DND-41 (cell line): Measurements from ENCODE around the gene BAZ2A.

Source experiments
- ATAC-seq: fragments of 200-7000 bp; cut with Tn5 transposase; 3 replicates; pipeline ENCODE4 v1.9.1; 2021; ENCODE audit warnings: low read depth; ENCODE audit not compliant: insufficient read depth
- DNase-seq: peaks from one replicate; pipeline ENCODE4 v3.0.0-alpha.2; 2020
- H2AFZ ChIP-seq: 2 replicates; pipeline ENCODE4 v1.6.0; 2012; ENCODE audit warnings: low read depth, low read length
- H3K27ac ChIP-seq: 2 replicates; pipeline ENCODE4 v1.5.1; 2012; ENCODE audit warnings: low read length, inconsistent platforms
- H3K27me3 ChIP-seq: fragments of 200-600 bp; sonication (generic); 2 replicates; pipeline ENCODE4 v1.6.0; 2012; ENCODE audit warnings: low read length, mild to moderate bottlenecking, inconsistent platforms; ENCODE audit not compliant: insufficient read depth, poor library complexity
- H3K36me3 ChIP-seq: 2 replicates; pipeline ENCODE4 v1.5.1; 2012; ENCODE audit warnings: low read length, inconsistent platforms; ENCODE audit not compliant: insufficient read depth
- H3K4me1 ChIP-seq: 2 replicates; pipeline ENCODE4 v1.5.1; 2012; ENCODE audit warnings: mild to moderate bottlenecking, low read length; ENCODE audit not compliant: insufficient read depth
- H3K4me2 ChIP-seq: 2 replicates; pipeline ENCODE4 v1.6.0; 2012; ENCODE audit warnings: mild to moderate bottlenecking, moderate library complexity, low read length, inconsistent platforms; ENCODE audit not compliant: insufficient read depth
- H3K4me3 ChIP-seq, 2 experiments: fragments of 200-600 bp in 1 of 2; shearing (Covaris generic) in 1 of 2; 2 replicates each; pipeline ENCODE4 v1.5.1; 2012 to 2016; ENCODE audit warnings: inconsistent platforms in 2 of 2, low read length in 2 of 2, mild to moderate bottlenecking in 2 of 2, low read depth in 1 of 2, moderate library complexity in 1 of 2
- H3K79me2 ChIP-seq: 2 replicates; pipeline ENCODE4 v1.6.0; 2012; ENCODE audit warnings: low read length, inconsistent platforms; ENCODE audit not compliant: insufficient read depth
- H3K9ac ChIP-seq: 2 replicates; pipeline ENCODE4 v1.6.0; 2012; ENCODE audit warnings: low read depth, mild to moderate bottlenecking, inconsistent platforms, low read length, moderate library complexity
- H3K9me3 ChIP-seq: 2 replicates; pipeline ENCODE4 v1.5.1; 2012; ENCODE audit warnings: low read length, moderate library complexity, mild to moderate bottlenecking, inconsistent platforms; ENCODE audit not compliant: insufficient read depth, severe bottlenecking
- H4K20me1 ChIP-seq: 2 replicates; pipeline ENCODE4 v1.6.0; 2012; ENCODE audit warnings: low read length; ENCODE audit not compliant: insufficient read depth
- EZH2 ChIP-seq: IDR thresholded peaks from 3 replicates; pipeline ENCODE4 v1.6.1; 2012; ENCODE audit warnings: borderline replicate concordance, low read depth, mild to moderate bottlenecking, moderate library complexity, low read length, inconsistent platforms; ENCODE audit not compliant: severe bottlenecking
- TF ChIP-seq, protein P1 (sequence below): IDR thresholded peaks from 2 replicates; pipeline ENCODE4 v1.5.1; 2012; ENCODE audit warnings: borderline replicate concordance, low read length, moderate library complexity, mild to moderate bottlenecking; ENCODE audit not compliant: poor library complexity, severe bottlenecking; ENCODE audit errors: extremely low read depth

BAZ2A gene

DNA sequence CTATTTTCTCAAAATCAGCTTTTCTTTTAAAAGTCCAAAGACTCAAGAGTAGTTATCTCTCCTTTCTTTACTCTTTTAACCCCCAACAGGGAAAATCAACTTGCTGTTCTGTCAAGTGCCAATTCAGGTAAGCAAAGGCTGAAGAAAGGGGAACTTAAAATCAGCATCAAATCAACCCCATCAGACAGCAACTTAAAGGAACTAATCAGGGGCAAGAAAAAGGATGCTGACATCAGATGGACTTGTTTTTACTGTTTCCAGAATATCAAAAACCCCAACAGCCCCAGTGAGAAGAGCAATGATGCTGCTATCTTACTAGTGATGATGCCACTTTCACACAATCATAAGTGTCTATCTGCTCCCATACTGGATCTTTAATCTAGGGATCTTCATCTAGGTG lies 3.4 kb downstream of the BAZ2A start:
- H4K20me1 ChIP-seq = peaks cover 27% of the 10 kb centered on the region; the same call in 1 of the 2 replicates
- DNase-seq (no peak), ATAC-seq (no peak)
- H3K9ac ChIP-seq = no peak overlapping the region
- H3K4me1 ChIP-seq = peaks cover 31% of the 10 kb centered on the region
- no peak overlapping the region for H3K4me3 ChIP-seq
- H3K9me3 ChIP-seq = no peaks in the 10 kb centered on the region
- no peaks in the 10 kb centered on the region for H3K27me3 ChIP-seq
- 0 out of 2 replicates have a peak overlapping the region, but pooled peaks have one; percentile 15 for H3K4me2 ChIP-seq
- peaks cover 34% of the 10 kb centered on the region for H3K36me3 ChIP-seq
- TF ChIP-seq, protein P1, sequence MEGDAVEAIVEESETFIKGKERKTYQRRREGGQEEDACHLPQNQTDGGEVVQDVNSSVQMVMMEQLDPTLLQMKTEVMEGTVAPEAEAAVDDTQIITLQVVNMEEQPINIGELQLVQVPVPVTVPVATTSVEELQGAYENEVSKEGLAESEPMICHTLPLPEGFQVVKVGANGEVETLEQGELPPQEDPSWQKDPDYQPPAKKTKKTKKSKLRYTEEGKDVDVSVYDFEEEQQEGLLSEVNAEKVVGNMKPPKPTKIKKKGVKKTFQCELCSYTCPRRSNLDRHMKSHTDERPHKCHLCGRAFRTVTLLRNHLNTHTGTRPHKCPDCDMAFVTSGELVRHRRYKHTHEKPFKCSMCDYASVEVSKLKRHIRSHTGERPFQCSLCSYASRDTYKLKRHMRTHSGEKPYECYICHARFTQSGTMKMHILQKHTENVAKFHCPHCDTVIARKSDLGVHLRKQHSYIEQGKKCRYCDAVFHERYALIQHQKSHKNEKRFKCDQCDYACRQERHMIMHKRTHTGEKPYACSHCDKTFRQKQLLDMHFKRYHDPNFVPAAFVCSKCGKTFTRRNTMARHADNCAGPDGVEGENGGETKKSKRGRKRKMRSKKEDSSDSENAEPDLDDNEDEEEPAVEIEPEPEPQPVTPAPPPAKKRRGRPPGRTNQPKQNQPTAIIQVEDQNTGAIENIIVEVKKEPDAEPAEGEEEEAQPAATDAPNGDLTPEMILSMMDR = no peak
- TF ChIP-seq EZH2 = no peak
- H3K79me2 ChIP-seq = peaks cover 89% of the 10 kb centered on the region
- 0 out of 2 replicates have a peak overlapping the region, but pooled peaks have one; percentile 10 for H3K27ac ChIP-seq
- no peak overlapping the region for H2AFZ ChIP-seq

DNA sequence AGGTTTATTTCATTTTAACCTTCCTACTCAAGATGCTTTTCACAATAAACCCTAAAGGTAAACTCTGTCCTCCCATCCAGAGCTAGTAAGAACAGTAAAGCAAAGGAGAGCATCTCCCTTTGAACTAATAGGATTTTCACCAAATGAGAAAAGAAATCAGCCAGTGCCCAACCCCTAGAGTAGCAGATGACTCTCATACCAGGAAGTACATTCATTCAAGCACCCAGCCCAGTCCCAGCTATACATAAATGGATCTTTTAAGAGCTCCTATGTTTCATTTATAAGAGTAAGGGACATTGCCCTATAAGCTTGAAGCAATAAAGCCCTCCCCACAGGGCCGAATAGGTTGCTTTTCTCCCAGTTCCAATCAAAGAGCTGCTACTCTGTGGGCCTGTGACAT lies 7.6 kb downstream of the BAZ2A start:
- no peak overlapping the region for H2AFZ ChIP-seq
- H3K27ac ChIP-seq = no peak overlapping the region
- no peak overlapping the region for H3K9ac ChIP-seq
- peaks cover 28% of the 10 kb centered on the region for H4K20me1 ChIP-seq
- H3K4me2 ChIP-seq = no peak overlapping the region
- DNase-seq (no peak), ATAC-seq (no peak)
- peaks cover 9% of the 10 kb centered on the region; the same call in 1 of the 2 replicates for H3K4me1 ChIP-seq
- H3K27me3 ChIP-seq = no peaks in the 10 kb centered on the region
- H3K4me3 ChIP-seq = no peak overlapping the region
- H3K9me3 ChIP-seq = no peaks in the 10 kb centered on the region
- TF ChIP-seq EZH2 = no peak
- TF ChIP-seq, protein P1 = no peak
- peaks cover 96% of the 10 kb centered on the region for H3K79me2 ChIP-seq
- peaks cover 47% of the 10 kb centered on the region for H3K36me3 ChIP-seq

DNA sequence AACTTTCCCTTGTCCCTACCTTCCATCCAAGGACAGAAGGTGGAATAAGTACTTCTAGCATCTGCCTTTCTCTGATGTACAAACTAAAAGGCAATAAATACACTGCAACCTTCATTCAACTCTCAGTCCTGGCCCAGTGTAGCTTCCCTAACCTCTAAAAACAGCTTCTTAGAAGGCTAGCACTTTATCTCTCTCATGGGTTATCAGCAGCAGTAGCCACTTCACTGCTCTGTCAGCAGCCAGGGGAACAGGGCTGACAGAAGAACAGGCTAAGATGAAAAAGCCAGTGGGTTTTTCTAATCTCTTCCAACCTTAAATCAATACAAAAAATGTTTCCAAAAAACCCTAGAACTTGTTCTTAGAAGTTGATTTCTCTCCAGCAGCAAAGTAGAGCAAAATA lies 13.2 kb downstream of the BAZ2A start:
- Histone ChIP-seq H4K20me1 (peaks cover 23% of the 10 kb centered on the region), H3K27ac (no peak overlapping the region), H3K4me1 (no peaks in the 10 kb centered on the region), H3K4me3 (no peak overlapping the region), H3K79me2 (peaks cover 56% of the 10 kb centered on the region), H3K9me3 (no peaks in the 10 kb centered on the region), H2AFZ (no peak overlapping the region), H3K4me2 (no peak overlapping the region), H3K27me3 (no peaks in the 10 kb centered on the region), H3K9ac (no peak overlapping the region), H3K36me3 (peaks cover 74% of the 10 kb centered on the region)
- no peak for ATAC-seq
- TF ChIP-seq EZH2 = no peak
- TF ChIP-seq, protein P1 = no peak
- DNase-seq = no peak

DNA sequence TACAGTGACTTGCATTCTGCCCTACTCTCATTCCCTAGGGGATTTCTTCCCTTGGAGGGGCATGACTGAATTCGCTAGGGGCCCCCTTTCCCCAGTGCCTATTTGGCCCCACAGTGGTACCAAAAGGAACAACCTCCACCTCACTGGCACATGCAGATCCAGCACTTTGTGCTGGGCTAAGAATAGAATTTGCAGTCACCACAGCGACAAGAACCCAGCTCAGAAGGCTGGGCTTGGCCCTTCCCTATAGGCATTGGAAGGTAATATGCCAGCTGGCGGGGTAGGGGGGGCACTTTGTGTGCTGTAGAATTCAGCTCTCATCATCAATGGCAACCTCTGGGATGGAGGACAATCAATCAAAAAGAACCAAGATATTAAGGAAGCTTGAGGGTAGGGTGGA lies 13.9 kb downstream of the BAZ2A start:
- Histone ChIP-seq H3K9ac (no peak overlapping the region), H3K4me2 (no peak overlapping the region), H2AFZ (no peak overlapping the region), H3K27me3 (no peaks in the 10 kb centered on the region), H3K27ac (no peak overlapping the region), H3K9me3 (no peaks in the 10 kb centered on the region), H3K4me3 (no peak overlapping the region), H3K79me2 (peaks cover 50% of the 10 kb centered on the region), H4K20me1 (peaks cover 17% of the 10 kb centered on the region), H3K4me1 (no peaks in the 10 kb centered on the region), H3K36me3 (peaks cover 79% of the 10 kb centered on the region)
- TF ChIP-seq, protein P1 = no peak
- no peak for TF ChIP-seq EZH2
- no peak for DNase-seq
- ATAC-seq = no peak
